COLO668 (cell line): ENCODE results near the gene GRIP2.

Experiments used
- DNase-seq: peaks from one replicate; lab custom pipeline; 2025; ENCODE audit not compliant: unreplicated experiment; lab: John Stamatoyannopoulos, UW

The GRIP2 gene

GRCh38 chr3:14488286-14489041 is 51.7 kb downstream of the GRIP2 start:
- DNase-seq = no peak

- DNase-seq = no peak
Observed at GRCh38 chr3:14487821-14488220, 52.3 kb downstream of the GRIP2 start.

GRCh38 chr3:14487086-14487485 is 53.1 kb downstream of the GRIP2 start:
- no peak for DNase-seq

GRCh38 chr3:14486460-14486859 is 53.7 kb downstream of the GRIP2 start:
- no peak for DNase-seq

- no peak for DNase-seq
Observed at GRCh38 chr3:14485981-14486380, 54.2 kb downstream of the GRIP2 start.

- no peak for DNase-seq
Observed at GRCh38 chr3:14484741-14485140, 55.4 kb downstream of the GRIP2 start.

- no peak for DNase-seq
Observed at GRCh38 chr3:14483286-14483685, 56.9 kb downstream of the GRIP2 start.

- no peak for DNase-seq
Observed at GRCh38 chr3:14482271-14482721, 57.8 kb downstream of the GRIP2 start.

GRCh38 chr3:14481646-14482036 is 58.5 kb downstream of the GRIP2 start:
- DNase-seq = no peak

GRCh38 chr3:14481018-14481645 is 59.0 kb downstream of the GRIP2 start:
- DNase-seq = no peak

- DNase-seq = no peak
Observed at GRCh38 chr3:14480207-14481017, 59.7 kb downstream of the GRIP2 start.

- DNase-seq = no peak
Observed at GRCh38 chr3:14479591-14479990, 60.6 kb downstream of the GRIP2 start.

- DNase-seq = no peak
Observed at GRCh38 chr3:14478956-14479550, 61.1 kb downstream of the GRIP2 start.

- no peak for DNase-seq
Observed at GRCh38 chr3:14477311-14477935, 62.7 kb downstream of the GRIP2 start.

GRCh38 chr3:14476583-14477265 is 63.4 kb downstream of the GRIP2 start:
- DNase-seq = no peak

GRCh38 chr3:14475621-14476020 is 64.5 kb downstream of the GRIP2 start:
- no peak for DNase-seq

GRCh38 chr3:14474363-14475081 is 65.6 kb downstream of the GRIP2 start:
- no peak for DNase-seq

- DNase-seq = no peak
Observed at GRCh38 chr3:14473411-14473891, 66.7 kb downstream of the GRIP2 start.

GRCh38 chr3:14472471-14473351 is 67.4 kb downstream of the GRIP2 start:
- no peak for DNase-seq
